ENCODE data around the gene TSEN2.
A peak's percentile ranks its signal among the peaks of the same experiment; 100 is the strongest.
"Not testable (repeated sequence)": the region's sequence is repeated elsewhere in the genome, so short reads cannot be mapped to it uniquely, and the experiment has no call there.

TSEN2 gene

GRCh38 chr3:12472796-12473195, 11.5 kb upstream of the TSEN2 start:
- no peak for FAIRE-seq

GRCh38 chr3:12473511-12473910, 10.8 kb upstream of the TSEN2 start:
- no peak for FAIRE-seq

- no peak for FAIRE-seq
These were observed 7.9 kb upstream of the TSEN2 start for GRCh38 chr3:12476238-12476897.

GRCh38 chr3:12477256-12477655, 7.0 kb upstream of the TSEN2 start:
- FAIRE-seq = no peak

- FAIRE-seq = no peak
These were observed 6.0 kb upstream of the TSEN2 start for GRCh38 chr3:12478326-12478725.

- FAIRE-seq = not testable (repeated sequence)
These were observed 5.1 kb upstream of the TSEN2 start for GRCh38 chr3:12479198-12479597.

GRCh38 chr3:12479919-12480427, 4.3 kb upstream of the TSEN2 start:
- FAIRE-seq = peak; percentile 13

GRCh38 chr3:12483410-12483809, 870 bp upstream of the TSEN2 start:
- no peak for FAIRE-seq

- no peak for FAIRE-seq
These were observed 445 bp upstream of the TSEN2 start for GRCh38 chr3:12483872-12484197.

- FAIRE-seq = no peak
These were observed 675 bp downstream of the TSEN2 start for GRCh38 chr3:12484983-12485327.

- FAIRE-seq = no peak
These were observed 1.7 kb downstream of the TSEN2 start for GRCh38 chr3:12486001-12486400.

- FAIRE-seq = no peak
These were observed 2.6 kb downstream of the TSEN2 start for GRCh38 chr3:12486916-12487315.

GRCh38 chr3:12487336-12487735, 3.1 kb downstream of the TSEN2 start:
- FAIRE-seq = no peak

- no peak for FAIRE-seq
These were observed 3.5 kb downstream of the TSEN2 start for GRCh38 chr3:12487786-12488185.

GRCh38 chr3:12489368-12489767, 5.1 kb downstream of the TSEN2 start:
- FAIRE-seq = no peak

- no peak for FAIRE-seq
These were observed 5.6 kb downstream of the TSEN2 start for GRCh38 chr3:12489832-12490231.

- no peak for FAIRE-seq
These were observed 6.3 kb downstream of the TSEN2 start for GRCh38 chr3:12490547-12490946.

- no peak for FAIRE-seq
These were observed 11.6 kb downstream of the TSEN2 start for GRCh38 chr3:12495749-12496452.

- FAIRE-seq = no peak
These were observed 12.1 kb downstream of the TSEN2 start for GRCh38 chr3:12496453-12496761.

- no peak for FAIRE-seq
These were observed 15.2 kb downstream of the TSEN2 start for GRCh38 chr3:12499474-12499873.

- no peak for FAIRE-seq
These were observed 17.2 kb downstream of the TSEN2 start for GRCh38 chr3:12501360-12502020.

- FAIRE-seq = no peak
These were observed 19.1 kb downstream of the TSEN2 start for GRCh38 chr3:12503126-12503957.

- FAIRE-seq = no peak
These were observed 22.0 kb downstream of the TSEN2 start for GRCh38 chr3:12506201-12506709.

Data from islet of Langerhans (tissue), 1 donor.